Endothelial cell of umbilical vein (primary cell): Measurements from ENCODE around the gene IDUA.

Source experiments
- EZH2 ChIP-seq: IDR thresholded peaks from 2 replicates; pipeline ENCODE4 v1.6.1; 2012; ENCODE audit warnings: borderline replicate concordance, low read depth, mild to moderate bottlenecking, moderate library complexity, low read length, inconsistent platforms; ENCODE audit not compliant: severe bottlenecking
- POLR2AphosphoS5 ChIP-seq: IDR thresholded peaks from 2 replicates; pipeline ENCODE4 v1.6.1; 2012; ENCODE audit warnings: low read depth, mild to moderate bottlenecking, control low read depth, low read length, moderate library complexity; ENCODE audit not compliant: insufficient read depth

GRCh38 chr4:986428-986878 lies 391 bp upstream of the IDUA start:
- TF ChIP-seq EZH2 (no peak), POLR2AphosphoS5 (no peak)
